MG63 (cell line): ENCODE measurements around the gene ZFP64. TPM values are rescaled to one million over a fixed set of nuclear protein-coding genes. Genes with fewer than 3 reads are reported as not detected.
"Not testable (repeated sequence)": the region's sequence is repeated elsewhere in the genome, so short reads cannot be mapped to it uniquely, and the experiment has no call there.

Source experiments
- DNase-seq: peaks from one replicate; pipeline ENCODE4 v3.0.0-alpha.2; 2020
- H3K27me3 ChIP-seq: fragments of 250-450 bp; sonication (Bioruptor Pico); 2 replicates; pipeline ENCODE4 v1.5.1; 2020; ENCODE audit warnings: mild to moderate bottlenecking, moderate library complexity
- H3K36me3 ChIP-seq: fragments of 250-450 bp; sonication (Bioruptor Pico); 2 replicates; pipeline ENCODE4 v1.5.1; 2020; ENCODE audit warnings: mild to moderate bottlenecking, moderate library complexity
- H3K4me3 ChIP-seq: fragments of 250-450 bp; sonication (Bioruptor Pico); 2 replicates; pipeline ENCODE4 v1.5.1; 2020; ENCODE audit warnings: mild to moderate bottlenecking, moderate library complexity
- H3K9me3 ChIP-seq: fragments of 250-450 bp; sonication (Bioruptor Pico); 2 replicates; pipeline ENCODE4 v1.5.1; 2020; ENCODE audit warnings: mild to moderate bottlenecking, moderate library complexity
- total RNA-seq: library from RNA; depleted of rRNA; stranded (reverse); fragments of >200 nt; shearing (Covaris generic); gene quantifications from 2 replicates; pipeline ENCODE4 v1.2.3, GENCODE V29; 2014; ENCODE audit warnings: low replicate concordance

ZFP64 gene
- total RNA-seq, 1 experiment from 2014 or later: 15.2 TPM

GRCh38 chr20:52143277-52143676 is 48.3 kb downstream of the ZFP64 start:
- peaks cover 5% of the 10 kb centered on the region; the same call in 1 of the 2 replicates for H3K9me3 ChIP-seq
- H3K27me3 ChIP-seq: no peaks in the 10 kb centered on the region
- H3K36me3 ChIP-seq: no peaks in the 10 kb centered on the region
- no peak overlapping the region for H3K4me3 ChIP-seq
- DNase-seq: no peak

GRCh38 chr20:52142757-52143156 is 48.8 kb downstream of the ZFP64 start:
- no peaks in the 10 kb centered on the region for H3K27me3 ChIP-seq

GRCh38 chr20:52139986-52140385 is 51.6 kb downstream of the ZFP64 start:
- Histone ChIP-seq H3K27me3 (no peaks in the 10 kb centered on the region), H3K9me3 (peaks cover 5% of the 10 kb centered on the region; the same call in 1 of the 2 replicates), H3K4me3 (no peak overlapping the region)

More at GRCh38 chr20:52142757-52143156, 48.8 kb downstream of the ZFP64 start:
- no peak for DNase-seq
- Histone ChIP-seq H3K36me3 (no peaks in the 10 kb centered on the region), H3K9me3 (peaks cover 5% of the 10 kb centered on the region; the same call in 1 of the 2 replicates), H3K4me3 (no peak overlapping the region)

GRCh38 chr20:52137850-52138249 is 53.7 kb downstream of the ZFP64 start:
- H3K4me3 ChIP-seq: no peak overlapping the region
- DNase-seq: no peak
- H3K9me3 ChIP-seq: peaks cover 9% of the 10 kb centered on the region; the same call in 1 of the 2 replicates
- H3K36me3 ChIP-seq: no peaks in the 10 kb centered on the region
- H3K27me3 ChIP-seq: no peaks in the 10 kb centered on the region

More at GRCh38 chr20:52139986-52140385, 51.6 kb downstream of the ZFP64 start:
- DNase-seq: no peak
- H3K36me3 ChIP-seq: no peaks in the 10 kb centered on the region

- DNase-seq, H3K36me3 ChIP-seq, H3K4me3 ChIP-seq, H3K27me3 ChIP-seq: not testable (repeated sequence)
- H3K9me3 ChIP-seq: peaks cover 25% of the 10 kb centered on the region
Observed at GRCh38 chr20:52133714-52134113, 57.9 kb downstream of the ZFP64 start.

GRCh38 chr20:52132337-52132736 is 59.2 kb downstream of the ZFP64 start:
- Histone ChIP-seq H3K36me3 (no peaks in the 10 kb centered on the region), H3K27me3 (no peaks in the 10 kb centered on the region), H3K4me3 (no peak overlapping the region), H3K9me3 (peaks cover 25% of the 10 kb centered on the region)
- DNase-seq: no peak

- no peaks in the 10 kb centered on the region for H3K27me3 ChIP-seq
- H3K36me3 ChIP-seq: no peaks in the 10 kb centered on the region
- DNase-seq: no peak
- H3K4me3 ChIP-seq: no peak overlapping the region
- peaks cover 25% of the 10 kb centered on the region for H3K9me3 ChIP-seq
Observed at GRCh38 chr20:52131048-52131643, 60.4 kb downstream of the ZFP64 start.

GRCh38 chr20:52130406-52130805 is 61.2 kb downstream of the ZFP64 start:
- H3K9me3 ChIP-seq: peaks cover 25% of the 10 kb centered on the region
- DNase-seq: no peak
- H3K36me3 ChIP-seq: no peaks in the 10 kb centered on the region
- no peak overlapping the region for H3K4me3 ChIP-seq
- H3K27me3 ChIP-seq: no peaks in the 10 kb centered on the region

GRCh38 chr20:52129611-52130010 is 62.0 kb downstream of the ZFP64 start:
- Histone ChIP-seq H3K27me3 (no peaks in the 10 kb centered on the region), H3K9me3 (peaks cover 25% of the 10 kb centered on the region)
- DNase-seq: no peak

GRCh38 chr20:52127309-52127708 is 64.3 kb downstream of the ZFP64 start:
- Histone ChIP-seq H3K36me3 (no peaks in the 10 kb centered on the region), H3K4me3 (no peak overlapping the region), H3K9me3 (peaks cover 21% of the 10 kb centered on the region), H3K27me3 (no peaks in the 10 kb centered on the region)
- DNase-seq: no peak

More at GRCh38 chr20:52129611-52130010, 62.0 kb downstream of the ZFP64 start:
- Histone ChIP-seq H3K36me3 (no peaks in the 10 kb centered on the region), H3K4me3 (no peak overlapping the region)

- Histone ChIP-seq H3K27me3 (no peaks in the 10 kb centered on the region), H3K4me3 (no peak overlapping the region), H3K9me3 (peaks cover 3% of the 10 kb centered on the region; the same call in 1 of the 2 replicates)
Observed at GRCh38 chr20:52124821-52125220, 66.8 kb downstream of the ZFP64 start.

GRCh38 chr20:52118696-52119095 is 72.9 kb downstream of the ZFP64 start:
- Histone ChIP-seq H3K9me3 (0 out of 2 replicates have a peak, but pooled peaks cover 3% of the 10 kb centered on the region), H3K36me3 (no peaks in the 10 kb centered on the region), H3K27me3 (no peaks in the 10 kb centered on the region), H3K4me3 (no peak overlapping the region)
- no peak for DNase-seq

More at GRCh38 chr20:52124821-52125220, 66.8 kb downstream of the ZFP64 start:
- no peaks in the 10 kb centered on the region for H3K36me3 ChIP-seq
- DNase-seq: no peak

- Histone ChIP-seq H3K36me3 (no peaks in the 10 kb centered on the region), H3K4me3 (no peak overlapping the region), H3K9me3 (0 out of 2 replicates have a peak, but pooled peaks cover 3% of the 10 kb centered on the region), H3K27me3 (no peaks in the 10 kb centered on the region)
- DNase-seq: no peak
Observed at GRCh38 chr20:52118016-52118623, 73.5 kb downstream of the ZFP64 start.

GRCh38 chr20:52110456-52110855 is 81.1 kb downstream of the ZFP64 start:
- no peaks in the 10 kb centered on the region for H3K36me3 ChIP-seq
- 0 out of 2 replicates have a peak, but pooled peaks cover 3% of the 10 kb centered on the region for H3K9me3 ChIP-seq
- H3K4me3 ChIP-seq: no peak overlapping the region
- no peaks in the 10 kb centered on the region for H3K27me3 ChIP-seq
- no peak for DNase-seq

GRCh38 chr20:52105442-52106422 is 85.8 kb downstream of the ZFP64 start:
- no peak for DNase-seq
- H3K9me3 ChIP-seq: 0 out of 2 replicates have a peak, but pooled peaks cover 4% of the 10 kb centered on the region
- H3K27me3 ChIP-seq: peaks cover 4% of the 10 kb centered on the region; the same call in 1 of the 2 replicates
- H3K36me3 ChIP-seq: no peaks in the 10 kb centered on the region
- peak overlapping the region; percentile 53 for H3K4me3 ChIP-seq

GRCh38 chr20:52104546-52105441 is 86.8 kb downstream of the ZFP64 start:
- Histone ChIP-seq H3K9me3 (0 out of 2 replicates have a peak, but pooled peaks cover 4% of the 10 kb centered on the region), H3K27me3 (peaks cover 4% of the 10 kb centered on the region; the same call in 1 of the 2 replicates), H3K36me3 (no peaks in the 10 kb centered on the region), H3K4me3 (peak overlapping the region; percentile 53)
- DNase-seq: peak; percentile 39
